ENCODE data around the gene UACA. TPM values are rescaled to one million over a fixed set of nuclear protein-coding genes. Genes with fewer than 3 reads are reported as not detected.

Gene UACA
- total and polyA plus RNA-seq, 2 of the 8 experiments (the other 6 are each of a cell fraction or from before 2014, with no cell fraction given), result 28.6 to 38.9 TPM

DNA sequence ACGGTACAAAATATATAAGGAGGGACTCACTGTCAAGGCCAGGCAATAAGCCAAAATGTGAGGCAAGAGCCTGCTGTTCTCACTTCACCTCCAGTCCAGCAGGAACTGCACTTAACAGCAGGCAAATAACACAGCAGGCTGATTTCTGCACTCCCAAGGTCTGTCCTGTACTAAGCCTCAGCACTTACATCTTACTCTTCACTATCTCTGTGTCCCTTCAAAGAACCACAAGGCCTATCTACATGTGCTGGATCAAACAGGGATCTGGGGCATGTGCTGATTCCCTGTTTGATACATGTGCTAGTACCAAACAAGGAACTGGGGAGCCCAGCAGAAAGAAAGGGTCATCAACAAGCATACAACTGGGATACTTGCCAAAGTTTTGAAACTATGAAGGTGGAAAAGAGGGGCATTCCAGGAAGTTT, 22.2 kb downstream of the UACA start:
- Histone ChIP-seq H3K79me2 (ENCODE audit: control insufficient read depth in 1 of 2, insufficient read depth in 2 of 2, low read length in 2 of 2) (0 out of 4 replicates have a peak, but pooled peaks cover 0 to 8% of the 10 kb centered on the region in 2 experiments), H2AK5ac (ENCODE audit: low read depth, low read length) (no peak overlapping the region), H3K9me3 (ENCODE audit: insufficient read depth in 2 of 2, low read depth in 1 of 2, low read length in 1 of 2) (no peaks in the 10 kb centered on the region), H2BK12ac (ENCODE audit: low read depth, low read length) (no peak overlapping the region), H2BK120ac (replicated peaks; ENCODE audit: low read depth, low read length) (no peak overlapping the region), H3K79me1 (ENCODE audit: low read depth, low read length) (no peaks in the 10 kb centered on the region), H3K27me3 (replicated peaks in 1 of 4; ENCODE audit: control insufficient read depth in 3 of 4, extremely low read depth in 1 of 4, insufficient read depth in 3 of 4, low read length in 3 of 4) (no peaks in the 10 kb centered on the region), H3K4me2 (ENCODE audit: insufficient read depth in 1 of 2, low read depth in 2 of 2, low read length in 2 of 2) (no peak overlapping the region), H3K4ac (replicated peaks; ENCODE audit: insufficient read length, low read depth, low read length) (no peak overlapping the region), H4K8ac (ENCODE audit: extremely low read depth, insufficient read depth, low read length) (no peak overlapping the region), H4K91ac (replicated peaks; ENCODE audit: insufficient read length, low read length) (no peak overlapping the region), H3K23ac (ENCODE audit: insufficient read length) (no peak overlapping the region), H2AFZ (ENCODE audit: low read length) (no peak overlapping the region), H2BK15ac (ENCODE audit: low read length) (no peak overlapping the region), H4K5ac (ENCODE audit: insufficient read length, low read depth, low read length) (no peak overlapping the region), H3K4me1 (replicated peaks in 1 of 4; ENCODE audit: control insufficient read depth in 3 of 4, insufficient read depth in 4 of 4, low read length in 3 of 4) (peaks cover 0 to 2% (median 0%) of the 10 kb centered on the region in 4 experiments; a peak in 1 of 7 replicates), H3K56ac (replicated peaks; ENCODE audit: insufficient read length, low read depth, low read length) (no peak overlapping the region), H2BK20ac (ENCODE audit: low read length) (no peak overlapping the region), H3K23me2 (ENCODE audit: low read depth, low read length) (no peaks in the 10 kb centered on the region), H3K4me3 (ENCODE audit: extremely low read depth in 1 of 4, insufficient read depth in 2 of 4, low read depth in 3 of 4, low read length in 4 of 4) (no peak overlapping the region), H3K18ac (ENCODE audit: extremely low read depth, low read length) (no peak overlapping the region), H3K9ac (replicated peaks in 1 of 4; ENCODE audit: extremely low read depth in 1 of 4, low read depth in 3 of 4, low read length in 3 of 4) (no peak overlapping the region), H2BK5ac (ENCODE audit: low read depth, low read length) (no peak overlapping the region), H4K20me1 (replicated peaks in 1 of 2; ENCODE audit: control insufficient read depth in 1 of 2, insufficient read depth in 2 of 2, low read length in 2 of 2) (peaks cover 0 to 2% of the 10 kb centered on the region in 2 experiments), H3K36me3 (ENCODE audit: control insufficient read depth in 2 of 4, insufficient read depth in 4 of 4, low read length in 3 of 4) (no peaks in the 10 kb centered on the region), H3K27ac (ENCODE audit: low read depth, low read length) (no peak overlapping the region; the same call in 1 of the 2 replicates), H3K14ac (ENCODE audit: insufficient read length) (no peak overlapping the region)
- 57% methylated on average over 1 of the region's 1 CpG; no CpG with 5 or more reads in 1 of the 2 experiments for WGBS, 2 experiments (ENCODE audit: extremely low coverage in 1 of 2, insufficient coverage in 1 of 2, insufficient read length in 1 of 2, insufficient replicate concordance in 2 of 2, low coverage in 1 of 2, low lambda C conversion rate in 2 of 2, missing lambda C conversion rate in 1 of 2)
- FAIRE-seq (no peak), DNase-seq (ENCODE audit: low read depth in 1 of 2, low spot score in 2 of 2) (no peak)
- no peak for TF ChIP-seq RXRA (IDR thresholded peaks at IDR 0.05; ENCODE audit: insufficient read depth, low read depth, low read length)
- no peak for TF ChIP-seq SIX5 (IDR thresholded peaks at IDR 0.05; ENCODE audit: low read depth, low read length)
- TF ChIP-seq, protein P1, sequence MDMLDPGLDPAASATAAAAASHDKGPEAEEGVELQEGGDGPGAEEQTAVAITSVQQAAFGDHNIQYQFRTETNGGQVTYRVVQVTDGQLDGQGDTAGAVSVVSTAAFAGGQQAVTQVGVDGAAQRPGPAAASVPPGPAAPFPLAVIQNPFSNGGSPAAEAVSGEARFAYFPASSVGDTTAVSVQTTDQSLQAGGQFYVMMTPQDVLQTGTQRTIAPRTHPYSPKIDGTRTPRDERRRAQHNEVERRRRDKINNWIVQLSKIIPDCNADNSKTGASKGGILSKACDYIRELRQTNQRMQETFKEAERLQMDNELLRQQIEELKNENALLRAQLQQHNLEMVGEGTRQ (IDR thresholded peaks at IDR 0.05; ENCODE audit: low read length), result no peak
- TF ChIP-seq, protein P2, sequence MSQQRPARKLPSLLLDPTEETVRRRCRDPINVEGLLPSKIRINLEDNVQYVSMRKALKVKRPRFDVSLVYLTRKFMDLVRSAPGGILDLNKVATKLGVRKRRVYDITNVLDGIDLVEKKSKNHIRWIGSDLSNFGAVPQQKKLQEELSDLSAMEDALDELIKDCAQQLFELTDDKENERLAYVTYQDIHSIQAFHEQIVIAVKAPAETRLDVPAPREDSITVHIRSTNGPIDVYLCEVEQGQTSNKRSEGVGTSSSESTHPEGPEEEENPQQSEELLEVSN (IDR thresholded peaks at IDR 0.05), result no peak
- TF ChIP-seq KDM5A (IDR thresholded peaks at IDR 0.05; ENCODE audit: low read length), result no peak
- no peak for TF ChIP-seq SRF (IDR thresholded peaks at IDR 0.05; ENCODE audit: low read depth, low read length)
- no peak for TF ChIP-seq JUND (IDR thresholded peaks at IDR 0.05; ENCODE audit: low read length)
- TF ChIP-seq TEAD4 (IDR thresholded peaks at IDR 0.05; ENCODE audit: low read depth, low read length), result no peak
- TF ChIP-seq SP1 (IDR thresholded peaks at IDR 0.05; ENCODE audit: low read depth, low read length), result no peak
- no peak for TF ChIP-seq POLR2AphosphoS5 (IDR thresholded peaks at IDR 0.05; ENCODE audit: low read depth, low read length)
- no peak for TF ChIP-seq SAP30 (IDR thresholded peaks at IDR 0.05; ENCODE audit: insufficient read depth, insufficient replicate concordance, low read length)
- no peak for TF ChIP-seq TAF7 (optimal IDR thresholded peaks at IDR 0.05; ENCODE audit: borderline replicate concordance, low read depth, low read length)
- ChIA-PET POLR2A (ENCODE audit: partially characterized antibody) (interaction anchor here (0.6 kb wide), 1 partner anchor 15 kb away, joined by 3 read pairs; no protein-coding TSS in a partner anchor), CTCF (ENCODE audit: partially characterized antibody) (no interaction called here)
